GDM1 (cell line): Measurements from ENCODE around the gene MARCHF5.
"Not testable (repeated sequence)": the region's sequence is repeated elsewhere in the genome, so short reads cannot be mapped to it uniquely, and the experiment has no call there.

Experiments
- DNase-seq: peaks from one replicate; lab custom pipeline; 2025; lab: John Stamatoyannopoulos, UW

Gene MARCHF5

DNA sequence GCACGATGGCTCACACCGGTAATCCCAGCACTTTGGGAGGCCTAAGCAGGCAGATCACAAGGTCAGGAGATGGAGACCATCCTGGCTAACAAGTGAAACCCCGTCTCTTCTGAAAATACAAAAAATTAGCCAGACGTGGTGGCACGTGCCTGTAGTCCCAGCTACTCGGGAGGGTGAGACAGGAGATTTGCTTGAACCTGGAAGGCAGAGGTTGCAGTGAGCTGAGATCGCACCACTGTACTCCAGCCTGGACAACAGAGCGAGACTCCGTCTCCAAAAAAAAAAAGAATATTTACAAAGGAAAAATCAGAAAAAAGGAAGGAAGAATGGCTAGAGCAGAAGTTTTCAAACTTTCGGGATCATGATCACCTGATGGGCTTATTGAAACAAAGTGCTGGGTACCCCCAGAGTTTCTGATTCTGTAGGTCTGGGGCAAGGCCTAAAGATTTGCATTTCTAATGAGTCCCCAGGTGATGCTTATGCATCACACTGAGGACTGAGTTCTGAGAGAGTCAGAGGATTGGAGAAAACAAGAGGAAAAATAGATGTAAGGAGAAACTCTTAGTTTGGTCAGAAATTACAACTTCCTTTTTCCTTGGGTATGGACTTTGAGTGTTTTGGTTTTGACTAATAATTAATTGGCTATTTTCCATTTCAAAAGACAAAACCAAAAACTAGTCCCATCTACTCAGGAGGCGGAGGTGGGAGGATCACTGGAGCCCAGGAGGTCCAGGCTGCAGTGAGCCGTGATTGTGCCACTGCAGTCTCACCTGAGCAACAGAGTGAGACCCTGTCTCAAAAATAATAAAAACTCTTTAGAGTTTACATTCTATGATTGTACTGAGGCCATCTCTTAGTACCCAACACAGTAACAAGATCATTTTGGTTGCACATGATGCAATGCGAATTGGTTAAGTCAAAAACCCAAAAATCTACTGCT lies 14.4 kb downstream of the MARCHF5 start:
- no peak for DNase-seq

DNA sequence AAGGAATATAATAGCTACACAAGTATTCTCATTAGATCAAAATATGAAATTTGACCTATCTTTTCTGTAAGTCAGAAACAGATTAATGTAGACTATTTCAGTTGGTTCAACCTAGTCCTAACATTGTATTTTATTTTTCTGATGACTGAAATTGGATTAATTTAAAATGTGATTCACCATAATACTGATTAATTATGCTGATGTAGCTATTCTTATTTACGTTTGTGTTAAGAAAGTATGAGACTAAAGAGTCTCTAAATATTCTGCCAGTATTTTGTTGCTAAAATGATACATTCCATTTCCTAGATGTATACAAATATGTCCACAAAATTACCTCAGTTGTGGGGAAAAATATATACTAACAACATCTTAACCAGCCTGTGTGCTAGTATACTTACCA lies 18.3 kb downstream of the MARCHF5 start:
- DNase-seq = no peak

DNA sequence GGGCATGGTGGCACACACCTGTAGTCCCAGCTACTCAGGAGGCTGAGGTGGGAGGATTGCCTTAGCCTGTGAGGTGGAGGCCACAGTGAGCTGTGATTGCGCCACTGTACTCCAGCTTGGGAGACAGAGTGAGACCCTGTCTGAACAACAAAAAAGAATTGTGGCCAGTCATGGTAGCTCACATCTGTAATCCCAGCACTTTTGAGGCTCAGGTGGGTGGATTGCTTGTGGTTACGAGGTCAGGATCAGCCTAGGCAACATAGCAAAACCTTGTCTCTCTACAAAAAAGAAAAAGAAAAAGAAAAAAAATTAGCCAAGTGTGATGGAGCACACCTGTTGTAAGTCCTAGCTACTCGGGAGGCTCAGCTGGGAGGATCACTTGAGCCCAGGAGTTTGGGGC lies 22.8 kb downstream of the MARCHF5 start:
- DNase-seq = no peak

DNA sequence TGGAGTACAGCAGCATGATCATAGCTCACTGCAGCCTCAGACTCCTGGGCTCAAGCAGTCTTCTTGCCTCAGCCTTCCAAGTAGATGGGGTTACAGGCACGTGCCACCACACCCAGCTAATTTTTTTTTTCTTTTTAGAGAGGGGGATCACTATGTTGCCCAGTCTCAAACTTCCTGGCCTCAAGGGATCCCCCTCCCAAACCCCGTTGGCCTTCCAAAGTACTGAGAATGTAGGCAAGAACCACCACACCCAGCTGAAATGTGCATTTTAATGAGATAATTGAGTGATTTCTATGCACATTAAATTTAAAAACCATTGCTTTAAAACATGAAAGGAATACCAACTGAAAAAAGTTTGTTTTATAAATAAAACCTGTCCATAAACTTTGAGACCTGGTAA lies 25.6 kb downstream of the MARCHF5 start:
- DNase-seq = no peak

DNA sequence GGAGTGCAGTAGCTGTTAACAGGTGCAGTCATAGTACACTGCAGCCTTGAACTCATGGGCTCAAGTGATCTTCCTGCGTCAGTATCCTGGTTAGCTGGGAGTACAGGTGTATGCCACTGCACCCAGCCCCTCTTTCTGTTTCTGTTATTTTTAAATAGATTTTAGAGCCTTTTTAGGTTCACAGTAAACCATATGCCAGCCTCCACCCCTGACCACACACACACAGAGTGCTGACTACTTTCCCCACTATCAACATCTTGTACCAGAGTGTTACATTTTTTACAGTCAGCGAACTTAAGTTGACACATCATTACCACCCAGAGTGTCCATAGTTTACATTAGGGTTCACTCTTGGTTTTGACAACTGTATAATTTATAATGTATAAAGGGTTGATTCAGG lies 32.1 kb downstream of the MARCHF5 start:
- no peak for DNase-seq

DNA sequence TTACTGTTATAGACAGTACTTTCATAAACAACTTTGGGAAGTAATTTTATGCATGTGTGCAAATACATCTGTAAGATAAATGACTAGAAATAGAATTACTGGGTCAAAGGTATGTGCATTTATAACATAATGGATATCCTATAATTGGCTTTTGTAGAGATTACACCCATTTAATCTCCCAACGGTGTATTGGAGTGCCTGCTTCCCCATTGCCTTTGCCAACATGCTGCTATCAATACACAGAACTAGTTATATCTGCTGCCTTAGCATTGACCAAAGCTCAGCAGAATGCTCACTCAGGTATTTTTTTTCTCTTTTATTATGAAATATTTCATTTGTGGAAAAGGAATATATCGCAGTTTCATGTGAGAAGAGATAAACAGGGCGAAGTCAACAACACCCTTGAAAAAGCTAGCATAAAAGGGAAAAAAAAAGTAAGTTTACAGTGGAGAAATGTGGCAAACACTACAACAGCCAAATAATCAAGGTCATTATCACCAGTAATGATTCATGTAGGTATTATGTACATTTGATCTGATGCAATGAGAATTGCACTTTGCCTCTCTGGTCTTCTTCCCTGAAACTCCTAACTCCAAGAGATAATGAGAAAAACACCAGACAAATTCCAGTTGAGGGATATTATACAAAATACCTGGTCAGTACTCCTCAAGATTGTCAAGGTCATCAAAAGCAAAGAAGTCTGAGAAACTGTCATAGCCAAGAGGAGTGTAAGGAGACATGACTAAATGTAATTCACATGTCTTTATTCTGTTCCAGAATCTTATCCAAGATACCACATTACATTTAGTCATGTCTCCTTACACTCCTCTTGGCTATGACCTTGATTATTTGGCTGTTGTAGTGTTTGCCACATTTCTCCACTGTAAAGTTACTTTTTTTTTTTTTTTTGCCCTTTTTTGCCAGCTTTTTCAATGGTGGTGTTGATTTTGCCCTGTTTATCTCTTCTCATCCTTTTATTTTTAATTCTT lies 36.8 kb downstream of the MARCHF5 start:
- DNase-seq = no peak

DNA sequence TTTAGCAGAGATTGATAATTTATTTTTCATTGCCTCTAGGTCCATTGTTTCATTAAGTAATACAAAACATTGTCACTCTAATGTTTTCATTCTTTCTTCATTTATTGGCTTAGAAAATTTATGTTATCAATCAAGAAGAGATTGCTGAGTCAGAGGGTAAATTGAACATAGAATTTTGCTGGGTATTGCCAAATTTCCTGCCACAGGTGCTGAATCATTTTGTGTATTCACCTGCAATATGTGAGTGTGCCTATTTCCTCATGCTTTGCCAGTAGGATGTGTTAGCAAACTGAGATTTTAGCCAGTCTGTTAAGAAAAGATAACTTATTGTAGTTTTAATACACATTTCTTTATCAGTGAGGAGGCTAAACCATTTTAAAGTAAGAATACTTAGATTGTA lies 38.0 kb downstream of the MARCHF5 start:
- no peak for DNase-seq

DNA sequence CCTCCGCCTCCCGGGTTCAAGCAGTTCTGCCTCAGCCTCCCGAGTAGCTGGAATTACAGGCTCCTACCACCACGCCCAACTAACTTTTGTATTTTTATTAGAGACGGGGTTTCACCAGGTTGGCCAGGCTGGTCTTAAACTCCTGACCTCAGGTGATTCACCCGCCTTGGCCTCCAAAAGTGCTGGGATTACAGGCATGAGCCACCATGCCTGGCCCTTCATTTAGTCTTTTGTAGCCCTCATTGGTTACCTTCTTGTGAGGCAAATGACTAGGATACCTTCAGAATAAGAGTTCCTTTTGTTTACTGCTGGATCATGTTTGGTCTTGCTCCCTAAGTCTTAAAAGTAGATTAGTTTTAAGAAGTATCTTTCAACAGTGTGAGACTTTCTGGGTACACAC lies 39.0 kb downstream of the MARCHF5 start:
- DNase-seq = not testable (repeated sequence)

DNA sequence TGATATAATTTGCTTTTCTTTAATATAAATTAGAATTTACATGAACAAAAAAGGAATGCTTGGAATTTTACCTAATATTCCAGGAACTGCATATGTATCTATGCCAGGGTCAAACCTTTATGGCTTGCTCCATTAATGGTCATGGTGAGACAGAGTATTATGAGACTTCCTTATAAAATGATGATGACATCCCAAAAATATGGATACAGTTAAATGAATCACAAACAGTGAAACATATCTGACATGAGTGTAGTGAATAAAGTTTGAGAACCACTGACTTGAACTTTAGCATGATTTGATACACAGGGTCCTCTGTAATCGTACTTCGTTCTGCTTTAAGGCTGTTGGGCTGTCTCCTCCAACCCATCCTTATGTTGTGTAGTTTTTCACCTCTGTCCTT lies 51.8 kb downstream of the MARCHF5 start:
- no peak for DNase-seq

DNA sequence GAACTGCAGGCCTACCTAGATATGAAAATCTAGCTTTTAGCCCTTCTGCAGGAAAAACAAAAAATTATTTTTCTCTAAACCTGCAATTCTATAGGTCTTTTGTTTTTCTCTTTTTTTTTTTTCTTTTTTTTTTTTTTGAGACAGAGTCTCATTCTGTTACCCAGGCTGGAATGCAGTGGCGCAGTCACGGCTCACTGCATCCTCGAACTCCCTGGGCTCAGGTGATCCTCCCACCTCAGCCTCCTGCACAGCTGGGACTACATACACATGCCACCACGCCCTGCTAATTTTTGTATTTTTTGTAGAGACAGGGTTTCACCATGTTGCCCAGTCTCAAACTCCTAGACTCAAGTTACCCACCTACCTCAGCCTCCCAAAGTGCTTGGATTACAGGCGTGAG lies 54.6 kb downstream of the MARCHF5 start:
- DNase-seq = not testable (repeated sequence)

DNA sequence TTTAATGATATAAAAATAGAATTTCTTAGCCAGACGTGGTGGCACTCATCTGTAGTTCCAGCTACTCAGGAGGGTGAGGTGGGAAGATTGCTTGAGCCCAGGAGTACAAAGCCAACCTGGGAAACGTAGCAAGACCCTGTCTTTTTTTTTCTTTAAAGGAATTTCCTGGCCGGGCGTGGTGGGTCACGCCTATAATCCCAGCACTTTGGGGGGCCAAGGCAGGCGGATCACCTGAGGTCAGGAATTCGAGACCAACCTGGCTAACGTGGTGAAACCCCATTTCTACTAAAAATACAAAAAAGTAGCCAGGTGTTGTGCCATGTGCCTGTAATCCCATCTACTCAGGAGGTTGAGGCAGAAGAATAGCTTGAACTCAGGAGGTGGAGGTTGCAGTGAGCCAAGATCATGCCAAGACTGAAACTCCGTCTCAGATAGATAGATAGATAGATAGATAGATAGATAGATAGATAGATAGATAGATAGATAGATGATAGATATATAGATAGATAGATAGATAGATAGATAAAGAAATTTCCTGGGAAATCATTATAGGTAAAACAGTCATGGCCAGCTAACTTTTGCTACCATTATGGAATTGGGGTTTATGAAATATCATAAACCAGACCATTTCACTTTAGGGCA lies 56.2 kb downstream of the MARCHF5 start:
- not testable (repeated sequence) for DNase-seq

DNA sequence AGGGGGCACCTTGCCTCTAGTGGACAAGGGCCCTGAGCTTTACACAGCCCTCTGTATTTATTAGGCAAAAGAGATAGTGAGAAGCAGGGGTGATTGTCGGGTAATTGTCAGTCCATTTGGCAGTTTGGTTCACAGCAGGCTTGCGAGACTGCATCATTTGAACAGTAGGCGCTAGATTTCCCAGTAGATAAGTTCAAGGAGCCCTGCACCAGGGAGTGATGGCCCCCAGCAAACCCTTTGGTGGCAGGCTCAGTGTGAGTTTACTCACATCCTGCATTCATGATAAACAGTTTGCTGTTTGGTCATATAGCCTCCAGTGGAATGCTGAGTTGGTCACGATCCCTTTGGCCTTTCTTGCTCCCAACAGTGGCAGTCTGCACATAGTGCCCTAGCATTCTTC lies 59.4 kb downstream of the MARCHF5 start:
- no peak for DNase-seq

DNA sequence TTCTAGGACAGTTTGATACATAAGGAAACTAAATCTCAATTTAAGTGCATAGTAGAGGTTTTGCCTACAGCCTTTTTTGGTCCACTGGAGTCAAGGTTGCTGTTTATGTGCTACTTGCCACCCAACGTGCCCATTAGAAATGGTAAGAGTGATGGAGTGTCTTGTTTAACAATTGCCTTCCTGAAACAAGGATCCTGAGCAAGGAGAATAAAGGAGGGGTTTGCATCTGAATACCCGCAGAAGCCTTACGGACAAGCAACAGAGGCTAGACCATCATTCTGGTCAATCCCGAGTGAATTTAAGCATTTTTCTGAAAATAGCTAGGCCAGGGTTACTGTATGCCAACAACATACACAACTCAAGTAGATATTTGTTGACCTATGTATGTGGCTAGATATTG lies 63.6 kb downstream of the MARCHF5 start:
- DNase-seq = no peak

DNA sequence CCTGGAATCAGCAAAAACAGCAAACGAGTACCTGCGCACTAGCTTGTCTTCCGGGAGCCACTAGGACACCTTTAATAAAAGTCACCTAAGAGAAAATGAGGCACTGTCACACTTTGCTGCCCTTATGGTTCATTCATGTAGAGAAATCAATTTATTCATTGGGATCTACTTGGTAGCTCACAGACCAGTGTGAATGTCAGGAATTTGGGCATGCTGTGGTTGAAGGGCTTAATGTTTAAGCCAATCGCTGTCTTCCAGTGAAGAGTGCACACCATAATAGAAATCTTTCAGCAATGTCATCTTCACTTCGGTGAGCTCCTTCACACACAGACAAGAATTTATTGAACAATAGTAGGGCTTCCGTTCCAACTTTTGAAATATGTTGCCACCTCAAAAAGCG lies 65.1 kb downstream of the MARCHF5 start:
- no peak for DNase-seq

DNA sequence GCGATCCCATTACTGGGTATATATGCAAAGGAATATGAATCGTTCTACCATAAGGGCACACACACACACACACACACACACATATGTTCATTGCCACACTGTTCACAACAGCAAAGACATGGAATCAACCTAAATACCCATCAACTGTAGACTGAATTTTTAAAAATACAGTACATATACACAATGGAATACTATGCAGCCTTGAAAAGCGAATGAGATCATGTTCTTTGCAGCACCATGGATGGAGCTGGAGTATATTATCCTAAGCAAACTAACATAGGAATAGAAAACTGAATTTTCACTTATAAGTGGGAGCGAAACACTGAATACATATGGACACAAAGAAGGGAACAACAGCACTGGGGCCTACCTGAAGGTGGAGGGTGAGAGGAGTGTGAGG lies 72.5 kb downstream of the MARCHF5 start:
- no peak for DNase-seq

DNA sequence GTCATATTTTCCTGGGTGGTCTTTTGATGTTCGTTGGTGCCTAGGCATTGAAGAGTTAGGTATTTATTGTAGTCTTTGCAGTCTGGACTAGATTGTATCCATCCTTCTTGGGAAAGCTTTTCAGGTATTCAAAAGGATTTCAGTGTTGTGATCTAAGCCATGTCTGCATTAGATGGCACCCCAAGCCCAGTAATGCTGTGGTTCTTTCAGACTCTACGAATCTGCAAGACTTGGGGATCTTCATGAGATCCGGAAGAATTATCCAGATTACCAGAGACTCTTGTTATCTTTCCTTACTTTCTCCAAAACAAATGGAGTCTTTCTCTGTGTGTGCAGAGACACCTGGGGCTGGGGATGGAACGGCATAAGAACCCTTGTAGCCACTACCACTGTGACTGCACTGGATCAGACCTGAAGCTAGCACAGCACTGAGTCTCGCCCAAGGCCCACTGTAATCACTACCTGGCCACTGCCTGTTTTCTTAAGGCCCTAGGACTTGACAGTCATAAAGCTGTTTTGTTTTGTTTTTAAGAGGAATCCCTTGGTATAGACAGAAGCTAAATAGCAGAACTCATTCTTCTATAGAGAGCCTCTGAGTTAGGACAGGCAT lies 75.5 kb downstream of the MARCHF5 start:
- DNase-seq = no peak

DNA sequence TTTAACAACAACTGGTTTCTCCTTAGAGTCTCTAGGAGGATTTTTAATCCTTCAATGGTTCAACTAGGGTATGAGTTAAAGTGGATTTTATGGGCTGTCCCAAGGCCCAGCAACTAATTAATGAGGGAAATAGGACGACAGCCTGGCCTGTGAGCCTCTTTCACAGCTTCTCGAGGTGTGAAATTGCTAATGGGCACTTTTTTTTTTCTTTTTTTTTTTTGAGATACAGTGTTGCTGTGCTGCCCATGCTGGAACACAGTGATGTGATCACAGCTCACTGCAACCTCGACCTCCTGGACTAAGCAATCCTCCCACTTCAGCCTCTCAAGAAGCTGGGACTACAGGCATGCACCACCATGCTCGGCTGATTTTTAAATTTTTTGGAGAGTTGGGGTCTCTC lies 87.0 kb downstream of the MARCHF5 start:
- DNase-seq = no peak

DNA sequence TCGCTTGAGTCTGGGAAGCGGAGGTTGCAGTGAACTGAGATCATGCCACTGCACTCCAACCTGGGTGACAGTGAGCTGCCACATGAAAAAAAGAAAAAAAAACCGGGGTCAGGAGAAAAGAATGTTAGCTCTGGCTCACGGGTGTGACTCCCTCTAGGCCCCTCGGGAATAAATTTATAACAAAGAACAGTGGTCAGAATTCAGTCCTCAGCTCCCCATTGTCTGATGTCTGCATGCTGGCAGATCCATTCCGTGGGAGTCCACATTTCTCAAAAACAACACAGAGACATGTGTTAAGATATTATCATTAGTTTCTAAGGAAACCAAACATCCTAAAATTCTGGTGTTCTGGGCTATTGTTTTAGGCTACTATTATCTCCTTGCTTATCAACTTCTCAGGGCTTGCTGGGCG lies 90.6 kb downstream of the MARCHF5 start:
- DNase-seq = no peak

DNA sequence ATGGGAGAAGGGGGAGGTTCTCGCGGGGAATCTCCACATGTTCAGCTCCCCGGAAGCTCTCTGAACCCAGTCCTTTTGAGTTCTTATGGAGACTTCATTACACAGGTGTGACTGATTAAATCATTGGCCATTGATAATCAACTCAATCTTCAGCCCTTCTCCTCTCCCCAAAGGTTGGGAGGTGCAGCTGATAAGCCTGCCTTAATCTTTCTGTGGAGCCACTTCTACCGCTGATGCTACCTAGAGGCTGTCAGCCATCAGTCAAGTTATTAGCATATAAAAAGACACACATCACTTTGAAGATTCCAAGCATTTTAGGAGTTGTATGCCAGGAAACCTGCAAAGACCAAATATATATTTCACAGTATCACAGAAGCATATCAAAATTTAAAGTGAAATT lies 91.7 kb downstream of the MARCHF5 start:
- no peak for DNase-seq

DNA sequence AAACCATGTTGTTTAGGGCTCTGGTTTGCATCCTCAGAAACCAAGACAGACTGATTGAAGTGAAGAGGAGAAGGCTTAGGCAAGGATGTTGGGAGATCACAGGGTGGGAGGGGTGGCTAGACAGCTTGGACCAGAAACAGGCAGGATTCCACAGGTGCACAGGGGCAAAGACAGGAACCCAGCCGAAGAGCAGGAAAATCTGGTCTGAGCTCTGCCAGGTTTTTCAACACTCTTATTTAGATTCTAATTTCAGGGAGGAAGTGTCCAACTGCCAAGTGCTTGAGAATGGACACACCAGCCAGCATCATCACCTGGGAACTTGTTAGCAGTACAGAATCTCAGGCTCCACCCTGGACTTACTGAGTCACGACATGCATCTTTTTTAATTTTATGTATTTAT lies 93.8 kb downstream of the MARCHF5 start:
- DNase-seq = no peak

DNA sequence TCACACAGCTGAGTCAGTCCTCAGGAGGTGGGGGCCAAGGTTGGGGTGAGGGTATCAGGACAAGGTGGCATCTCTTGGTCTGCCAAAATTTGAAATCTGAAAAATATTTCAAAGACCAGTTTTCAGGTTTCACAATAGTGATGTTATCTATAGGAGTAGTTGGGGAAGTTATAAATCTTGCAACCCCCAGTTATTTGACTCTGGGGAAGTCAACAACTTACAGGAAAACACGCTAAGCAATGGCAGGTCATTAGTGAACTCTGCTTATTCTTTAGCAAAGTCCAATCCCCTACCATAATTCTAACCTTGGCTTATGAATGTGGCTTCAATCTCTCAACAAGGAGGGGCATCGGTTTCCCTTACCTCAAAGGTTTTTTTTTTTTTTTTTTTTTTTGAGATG lies 94.9 kb downstream of the MARCHF5 start:
- DNase-seq = no peak
